Stomach smooth muscle (tissue), 2 donors: ENCODE data around the gene SP140.

Experiments used
- H3K27ac ChIP-seq: one replicate; pipeline ENCODE4 v1.7.0; 2013; ENCODE audit warnings: mild to moderate bottlenecking, low read length, inconsistent platforms
- H3K27me3 ChIP-seq, 2 donors: one replicate each; pipeline ENCODE4 v1.7.0; 2013; ENCODE audit warnings: low read length in 2 of 2; ENCODE audit not compliant: insufficient read depth in 2 of 2, control insufficient read depth in 1 of 2
- H3K36me3 ChIP-seq, 2 donors: one replicate each; pipeline ENCODE4 v1.7.0; 2013; ENCODE audit warnings: low read length in 2 of 2; ENCODE audit not compliant: control insufficient read depth in 2 of 2, insufficient read depth in 2 of 2
- H3K4me1 ChIP-seq: one replicate; pipeline ENCODE4 v1.7.0; 2013; ENCODE audit warnings: low read length; ENCODE audit not compliant: control insufficient read depth, insufficient read depth
- H3K4me3 ChIP-seq, 2 donors: one replicate each; pipeline ENCODE4 v1.7.0; 2013; ENCODE audit warnings: low read length in 2 of 2
- H3K9ac ChIP-seq, 2 donors: one replicate each; pipeline ENCODE4 v1.7.0; 2013; ENCODE audit warnings: low read length in 2 of 2, mild to moderate bottlenecking in 1 of 2
- H3K9me3 ChIP-seq, 2 donors: one replicate each; pipeline ENCODE4 v1.7.0; 2013; ENCODE audit warnings: low read length in 2 of 2; ENCODE audit not compliant: control insufficient read depth in 2 of 2
- donor health status: healthy.
- donor health status: Pancreatic carcinoma.

The SP140 gene

DNA sequence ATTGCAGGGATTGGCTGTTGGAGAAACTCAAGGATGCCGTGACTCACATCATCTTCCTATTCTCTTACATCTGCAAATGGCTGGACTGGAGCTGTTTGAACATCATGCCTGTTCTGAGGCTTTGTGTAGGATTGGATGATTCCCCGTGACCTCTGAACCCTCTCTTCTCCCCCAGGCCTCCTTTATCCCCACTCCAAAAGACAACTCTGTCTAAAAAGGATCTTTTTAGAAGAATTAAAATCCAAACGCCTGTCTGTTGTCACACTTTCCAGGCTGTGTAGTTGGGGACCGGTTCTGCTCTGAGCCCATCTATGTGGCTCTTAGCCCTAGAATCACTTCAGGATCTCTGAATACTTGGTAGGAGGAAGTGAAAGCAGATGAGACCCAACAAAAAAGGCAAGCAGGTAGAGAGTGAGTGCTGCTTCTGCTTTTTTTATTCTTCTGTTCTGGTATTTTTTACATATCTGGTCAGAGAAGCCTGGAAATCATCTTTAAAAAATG lies 565 bp downstream of the SP140 start:
- Histone ChIP-seq H3K27me3 (no peaks in the 10 kb centered on the region), H3K4me3 (no peak overlapping the region), H3K9ac (no peak overlapping the region), H3K4me1 (no peaks in the 10 kb centered on the region), H3K9me3 (peaks cover 0 to 4% of the 10 kb centered on the region in 2 donors), H3K36me3 (no peaks in the 10 kb centered on the region), H3K27ac (no peak overlapping the region)

DNA sequence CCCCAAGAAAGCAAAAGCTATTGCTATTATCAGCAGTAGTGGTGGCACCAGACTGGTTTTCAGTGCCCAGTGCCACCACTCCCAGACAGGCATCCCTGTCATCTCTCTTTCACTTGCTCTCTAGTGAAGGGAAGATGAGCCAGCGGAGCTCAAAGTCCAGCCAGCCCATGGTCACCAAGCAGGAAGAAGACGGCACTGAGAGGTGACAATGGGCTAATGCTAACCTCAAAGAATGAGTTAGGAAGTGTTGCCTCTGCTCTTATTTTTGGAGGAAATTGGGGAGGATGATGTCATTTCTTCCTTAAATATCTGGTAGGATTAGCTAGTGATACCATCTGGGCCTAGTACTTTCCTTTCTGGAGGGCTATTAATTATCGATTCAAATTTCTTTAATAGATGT lies 1.7 kb downstream of the SP140 start:
- Histone ChIP-seq H3K9me3 (peaks cover 0 to 8% of the 10 kb centered on the region in 2 donors), H3K27me3 (no peaks in the 10 kb centered on the region), H3K9ac (no peak overlapping the region), H3K4me1 (no peaks in the 10 kb centered on the region), H3K36me3 (no peaks in the 10 kb centered on the region), H3K4me3 (no peak overlapping the region), H3K27ac (no peak overlapping the region)

DNA sequence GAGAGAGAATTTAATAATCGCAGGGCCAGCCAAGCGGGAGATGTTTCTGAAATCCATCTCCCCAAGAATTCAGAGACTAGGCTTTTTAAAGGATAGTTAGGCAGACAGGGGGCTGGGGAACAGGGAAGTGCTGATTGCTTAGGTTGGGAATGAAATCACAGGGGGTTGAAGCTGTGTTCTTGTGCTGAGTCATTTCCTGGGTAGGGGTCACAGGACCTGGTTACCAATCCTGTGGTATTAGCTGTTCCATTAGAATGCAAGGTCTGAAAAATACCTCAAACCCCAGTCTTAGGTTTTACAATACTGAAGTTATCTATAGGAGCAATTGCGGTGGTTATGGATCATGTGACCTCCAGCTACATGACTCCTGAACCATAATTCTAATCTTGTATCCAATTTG lies 4.6 kb downstream of the SP140 start:
- Histone ChIP-seq H3K9ac (no peak overlapping the region), H3K27ac (no peak overlapping the region), H3K4me3 (peak overlapping the region in 1 of 2 donors; percentile 3), H3K9me3 (peaks cover 0 to 8% of the 10 kb centered on the region in 2 donors), H3K27me3 (no peaks in the 10 kb centered on the region), H3K4me1 (no peaks in the 10 kb centered on the region), H3K36me3 (no peaks in the 10 kb centered on the region)

DNA sequence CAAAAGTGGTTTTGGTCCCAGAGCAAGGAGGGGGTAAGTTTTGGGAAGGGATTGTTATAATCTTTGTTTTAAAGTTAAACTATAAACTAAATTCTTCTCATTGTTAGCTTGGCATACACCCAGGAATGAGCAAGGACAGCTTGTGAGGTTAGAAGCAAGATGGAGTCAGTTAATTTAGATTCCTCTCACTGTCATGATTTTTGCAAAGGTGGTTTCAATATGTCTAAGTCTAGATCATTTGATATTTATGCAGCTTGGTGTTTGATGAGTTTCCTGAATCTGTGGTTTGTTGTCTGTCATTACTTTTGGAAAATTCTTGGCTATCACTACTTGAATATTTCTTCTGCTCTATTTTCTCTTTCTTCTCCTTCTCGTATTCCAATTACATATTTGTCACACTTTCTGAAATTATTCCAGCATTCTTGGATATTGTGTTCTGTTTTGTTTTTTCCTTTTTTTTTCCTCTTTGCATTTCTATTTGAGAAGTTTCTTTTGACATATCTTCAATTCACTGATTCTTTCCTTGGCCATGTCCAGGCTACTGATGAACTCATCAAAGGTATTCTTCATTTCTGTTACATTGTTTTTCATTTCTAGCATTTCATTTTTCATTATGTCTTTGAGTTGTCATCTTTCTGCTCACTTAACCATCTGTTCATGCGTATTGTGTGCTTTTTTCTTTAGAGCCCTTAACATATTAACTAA lies 5.1 kb downstream of the SP140 start:
- no peak overlapping the region for H3K9ac ChIP-seq
- H3K36me3 ChIP-seq, result no peaks in the 10 kb centered on the region
- H3K27me3 ChIP-seq, result no peaks in the 10 kb centered on the region
- H3K4me3 ChIP-seq, result peak overlapping the region in 1 of 2 donors; percentile 3
- no peak overlapping the region for H3K27ac ChIP-seq
- no peaks in the 10 kb centered on the region for H3K4me1 ChIP-seq
- peaks cover 0 to 8% of the 10 kb centered on the region in 2 donors for H3K9me3 ChIP-seq

DNA sequence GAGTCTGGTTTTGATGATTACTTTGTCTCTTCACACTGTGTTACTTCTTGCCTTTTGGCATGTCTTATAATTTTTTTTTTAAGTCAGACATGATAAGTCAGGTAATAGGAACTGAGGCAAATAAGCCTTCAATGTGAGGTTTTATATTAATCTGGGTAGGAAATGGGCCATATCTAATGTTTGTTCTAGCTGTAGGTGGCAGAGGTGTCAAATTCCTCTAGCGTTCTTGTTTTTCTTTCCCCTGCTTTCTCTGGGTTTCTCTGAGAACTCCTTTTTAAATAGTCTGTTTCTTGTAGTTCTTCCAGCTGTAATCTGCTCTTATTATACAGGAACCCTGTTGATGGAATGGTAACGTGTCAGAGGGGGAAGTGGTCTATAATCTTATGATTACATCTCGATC lies 5.7 kb downstream of the SP140 start:
- Histone ChIP-seq H3K27me3 (no peaks in the 10 kb centered on the region), H3K9ac (no peak overlapping the region), H3K36me3 (no peaks in the 10 kb centered on the region), H3K4me1 (no peaks in the 10 kb centered on the region), H3K27ac (no peak overlapping the region), H3K4me3 (no peak overlapping the region), H3K9me3 (peaks cover 0 to 8% of the 10 kb centered on the region in 2 donors)

DNA sequence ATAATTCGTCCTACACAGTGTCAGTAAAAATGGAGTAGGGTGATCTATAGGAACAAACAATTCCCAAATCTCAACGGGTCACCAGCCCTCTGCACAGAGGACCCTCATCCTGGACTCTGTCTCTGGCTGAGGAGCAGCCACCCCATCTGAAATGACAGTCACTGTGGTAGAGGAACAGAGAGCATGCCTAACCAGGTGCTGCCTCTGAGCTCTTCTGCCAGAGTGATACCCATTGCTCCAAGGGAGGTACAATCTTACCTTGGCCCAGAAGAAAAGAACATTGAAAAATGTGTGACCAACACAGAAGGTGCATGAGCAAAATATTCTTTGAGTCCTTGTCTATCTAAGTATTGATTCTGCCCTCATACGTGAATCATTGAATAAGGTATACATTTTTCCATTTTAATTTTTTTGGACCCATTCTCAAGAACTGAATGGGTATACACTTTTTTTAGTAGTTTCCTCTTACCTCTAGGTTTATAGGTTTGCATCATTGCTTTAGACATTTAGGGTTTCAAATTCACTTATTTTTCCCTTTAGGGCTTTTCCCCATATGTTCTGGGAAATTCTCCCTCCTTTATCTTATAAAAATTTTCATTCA lies 8.7 kb downstream of the SP140 start:
- Histone ChIP-seq H3K4me3 (no peak overlapping the region), H3K27ac (no peak overlapping the region), H3K4me1 (no peaks in the 10 kb centered on the region), H3K36me3 (no peaks in the 10 kb centered on the region), H3K9me3 (peaks cover 0 to 8% of the 10 kb centered on the region in 2 donors), H3K27me3 (no peaks in the 10 kb centered on the region), H3K9ac (no peak overlapping the region)

DNA sequence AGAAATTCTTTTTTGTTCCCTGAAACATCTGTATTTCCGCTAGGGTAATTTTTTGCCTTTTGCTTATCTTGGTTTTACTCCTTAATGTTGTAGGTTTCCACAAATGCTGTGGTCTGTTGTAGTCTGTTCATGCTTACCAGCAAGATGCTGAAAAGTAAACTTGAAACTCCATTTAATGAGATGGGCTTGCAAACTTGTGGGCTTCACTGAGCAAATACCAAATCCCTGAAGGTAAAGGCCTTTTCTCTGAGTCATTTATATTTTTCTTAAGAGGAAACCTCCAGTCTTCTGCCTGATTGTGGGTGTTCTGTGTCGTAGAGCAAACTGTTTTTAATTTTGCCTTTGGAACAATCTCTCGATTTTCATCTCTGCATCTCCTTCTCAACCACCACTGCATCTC lies 9.3 kb downstream of the SP140 start:
- Histone ChIP-seq H3K27ac (no peak overlapping the region), H3K4me1 (no peaks in the 10 kb centered on the region), H3K4me3 (no peak overlapping the region), H3K27me3 (no peaks in the 10 kb centered on the region), H3K9ac (no peak overlapping the region), H3K9me3 (peaks cover 0 to 8% of the 10 kb centered on the region in 2 donors), H3K36me3 (no peaks in the 10 kb centered on the region)

DNA sequence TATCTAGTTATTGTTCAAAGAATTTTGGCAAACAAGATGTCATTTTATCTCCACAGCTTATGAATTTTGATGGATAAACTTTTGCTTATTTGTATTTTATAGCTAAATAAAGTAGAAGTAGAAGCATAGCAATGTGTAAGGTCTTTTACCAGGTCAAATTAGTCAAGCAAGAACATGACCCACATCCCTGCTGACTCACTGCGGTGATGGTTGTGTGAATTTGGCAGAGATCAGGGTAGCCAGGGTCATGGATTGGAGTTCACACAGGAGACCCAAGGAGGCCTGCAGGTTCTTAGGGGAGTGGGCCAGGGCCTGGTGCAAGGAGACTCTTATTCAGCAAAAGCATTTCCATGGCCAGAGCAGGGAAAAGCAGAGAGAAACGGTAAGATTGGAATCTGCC lies 18.7 kb downstream of the SP140 start:
- Histone ChIP-seq H3K27ac (no peak overlapping the region), H3K4me1 (no peaks in the 10 kb centered on the region), H3K9me3 (no peaks in the 10 kb centered on the region), H3K27me3 (no peaks in the 10 kb centered on the region), H3K9ac (no peak overlapping the region), H3K36me3 (no peaks in the 10 kb centered on the region), H3K4me3 (no peak overlapping the region)

DNA sequence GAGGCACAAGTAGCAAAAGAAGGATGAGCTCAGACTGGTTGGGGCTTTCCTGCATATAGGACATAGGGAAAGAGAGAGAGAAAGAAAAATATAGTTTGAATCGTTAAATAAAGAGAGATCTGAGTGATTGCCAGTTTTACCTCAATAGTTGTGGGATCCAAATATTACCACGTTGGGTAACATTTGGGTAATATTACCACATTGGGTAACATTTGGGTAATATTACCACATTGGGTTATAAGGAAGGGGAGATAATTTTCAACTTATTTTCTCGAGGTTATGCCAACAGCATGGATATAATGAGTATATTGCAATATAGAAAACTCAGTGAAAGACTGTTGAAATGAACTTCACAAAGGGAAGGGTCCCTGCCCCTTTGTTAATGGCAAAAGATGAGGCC lies 20.7 kb downstream of the SP140 start:
- Histone ChIP-seq H3K36me3 (no peaks in the 10 kb centered on the region), H3K27me3 (no peaks in the 10 kb centered on the region), H3K9me3 (no peaks in the 10 kb centered on the region), H3K9ac (no peak overlapping the region), H3K4me3 (no peak overlapping the region), H3K27ac (no peak overlapping the region), H3K4me1 (no peaks in the 10 kb centered on the region)

DNA sequence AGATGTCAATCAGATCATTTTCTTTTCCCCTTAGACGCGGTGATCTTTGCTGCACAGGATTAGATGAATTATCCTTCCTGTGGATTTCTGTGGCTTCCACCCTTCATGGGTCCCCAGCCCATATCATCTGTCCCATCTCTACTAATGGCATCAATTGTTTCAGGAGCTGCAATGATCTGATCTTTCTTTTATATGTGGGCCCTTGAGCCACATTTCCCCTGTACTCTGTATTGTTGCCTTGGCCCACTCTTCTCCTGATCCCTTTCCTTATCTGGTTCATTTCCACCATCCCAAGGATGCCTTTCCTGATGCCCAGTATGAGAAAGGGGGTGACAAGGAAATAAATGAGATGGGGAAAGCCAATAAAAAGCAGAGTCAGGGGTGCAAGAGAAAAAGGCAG lies 24.7 kb downstream of the SP140 start:
- Histone ChIP-seq H3K36me3 (no peaks in the 10 kb centered on the region), H3K4me1 (no peaks in the 10 kb centered on the region), H3K9ac (no peak overlapping the region), H3K27ac (no peak overlapping the region), H3K4me3 (no peak overlapping the region), H3K9me3 (no peaks in the 10 kb centered on the region), H3K27me3 (no peaks in the 10 kb centered on the region)
